HepG2 (cell line): ENCODE results near the gene C2. TPM values are rescaled to one million over a fixed set of nuclear protein-coding genes. Genes with fewer than 3 reads are reported as not detected.

ENCODE experiments used
- FOXK1 ChIP-seq: sonication (generic); formaldehyde crosslinking; IDR thresholded peaks from 2 replicates; pipeline ENCODE4 v1.4.0; 2020; ENCODE audit warnings: low read depth, missing genetic modification reagents, borderline replicate concordance
- HNRNPH1 ChIP-seq: fragments of 200-400 bp; formaldehyde crosslinking; optimal IDR thresholded peaks from 2 replicates; pipeline ENCODE3; 2017; ENCODE audit warnings: mild to moderate bottlenecking, low read depth, low read length
- MTA1 ChIP-seq: sonication (generic); formaldehyde crosslinking; IDR thresholded peaks from 2 replicates; pipeline ENCODE4 v1.4.0; 2020; ENCODE audit warnings: missing genetic modification reagents, mild to moderate bottlenecking, borderline replicate concordance
- MTF1 ChIP-seq: sonication (generic); formaldehyde crosslinking; IDR thresholded peaks from 2 replicates; pipeline ENCODE4 v1.5.0; 2020; ENCODE audit warnings: missing genetic modification reagents
- NFIB ChIP-seq: sonication (generic); formaldehyde crosslinking; IDR thresholded peaks from 2 replicates; pipeline ENCODE4 v1.9.0; 2021; ENCODE audit warnings: missing genetic modification reagents, mild to moderate bottlenecking, borderline replicate concordance
- ONECUT2 ChIP-seq: sonication (generic); formaldehyde crosslinking; IDR thresholded peaks from 2 replicates; pipeline ENCODE4 v1.4.0; 2020; ENCODE audit warnings: missing genetic modification reagents
- PAX8 ChIP-seq: sonication (generic); formaldehyde crosslinking; IDR thresholded peaks from 2 replicates; pipeline ENCODE4 v1.8.0; 2022; ENCODE audit warnings: mild to moderate bottlenecking, missing genetic modification reagents, borderline replicate concordance
- PHF20 ChIP-seq: sonication (generic); formaldehyde crosslinking; IDR thresholded peaks from 2 replicates; pipeline ENCODE4 v1.5.0; 2020; ENCODE audit warnings: mild to moderate bottlenecking, missing genetic modification reagents
- SOX6 ChIP-seq, 2 experiments: fragments of 450-650 bp in 1 of 2; sonication (generic) in 1 of 2; formaldehyde crosslinking in 1 of 2; IDR thresholded peaks; 2 replicates each; pipeline versions ENCODE4 v1.4.0 to v1.6.1; 2017 to 2020; ENCODE audit warnings: antibody characterized with exemption in 1 of 2, mild to moderate bottlenecking in 1 of 2, missing genetic modification reagents in 1 of 2
- ZMYM3 ChIP-seq: sonication (generic); formaldehyde crosslinking; IDR thresholded peaks from 2 replicates; pipeline ENCODE4 v1.5.1; 2020; ENCODE audit warnings: mild to moderate bottlenecking, missing genetic modification reagents
- ZNF143 ChIP-seq: sonication (generic); formaldehyde crosslinking; IDR thresholded peaks from 2 replicates; pipeline ENCODE4 v1.4.0; 2020; ENCODE audit warnings: missing genetic modification reagents
- ZNF329 ChIP-seq: sonication (generic); formaldehyde crosslinking; IDR thresholded peaks from 2 replicates; pipeline ENCODE4 v1.9.0; 2021; ENCODE audit warnings: low read depth, mild to moderate bottlenecking, missing genetic modification reagents
- ZNF552 ChIP-seq: sonication (generic); formaldehyde crosslinking; IDR thresholded peaks from 2 replicates; pipeline ENCODE4 v1.9.0; 2022; ENCODE audit warnings: missing genetic modification reagents, mild to moderate bottlenecking, borderline replicate concordance
- ZNF782 ChIP-seq: sonication (generic); formaldehyde crosslinking; IDR thresholded peaks from 2 replicates; pipeline ENCODE4 v1.4.0; 2020; ENCODE audit warnings: missing genetic modification reagents, mild to moderate bottlenecking, borderline replicate concordance
- polyA plus RNA-seq, 8 experiments: library from polyadenylated mRNA; depleted of rRNA in 3 of 8; stranded (reverse) in 7 of 8; unstranded in 1 of 8; fragments of >200 nt; fragmentation: Illumina TruSeq in 4 of 8; extraction: Trizol in 4 of 8; gene quantifications; 2 replicates each; pipeline versions ENCODE4 v1.2.1 to v1.2.3, GENCODE V29; 2011 to 2016; ENCODE audit warnings: low read depth in 4 of 8, missing spikeins in 1 of 8, mixed read lengths in 1 of 8; ENCODE audit not compliant: insufficient read depth in 1 of 8
- total RNA-seq, 5 experiments: library from RNA; depleted of rRNA; stranded (reverse); fragments of >200 nt; fragmentation: Illumina TruSeq; extraction: Trizol; gene quantifications; 2 replicates each; pipeline ENCODE4 v1.2.3, GENCODE V29; 2016; ENCODE audit warnings: low read depth in 1 of 5
- TF ChIP-seq, protein P1 (sequence below): sonication (generic); formaldehyde crosslinking; IDR thresholded peaks from 2 replicates; pipeline ENCODE4 v1.5.0; 2020; ENCODE audit warnings: missing genetic modification reagents
- TF ChIP-seq, protein P2 (sequence below): sonication (generic); formaldehyde crosslinking; IDR thresholded peaks from 2 replicates; pipeline ENCODE4 v1.5.0; 2020; ENCODE audit warnings: missing genetic modification reagents

C2 gene
- total and polyA plus RNA-seq, 2 of the 13 experiments (the other 11 are each of a cell fraction or from before 2014, with no cell fraction given) = 165 to 307 TPM

DNA sequence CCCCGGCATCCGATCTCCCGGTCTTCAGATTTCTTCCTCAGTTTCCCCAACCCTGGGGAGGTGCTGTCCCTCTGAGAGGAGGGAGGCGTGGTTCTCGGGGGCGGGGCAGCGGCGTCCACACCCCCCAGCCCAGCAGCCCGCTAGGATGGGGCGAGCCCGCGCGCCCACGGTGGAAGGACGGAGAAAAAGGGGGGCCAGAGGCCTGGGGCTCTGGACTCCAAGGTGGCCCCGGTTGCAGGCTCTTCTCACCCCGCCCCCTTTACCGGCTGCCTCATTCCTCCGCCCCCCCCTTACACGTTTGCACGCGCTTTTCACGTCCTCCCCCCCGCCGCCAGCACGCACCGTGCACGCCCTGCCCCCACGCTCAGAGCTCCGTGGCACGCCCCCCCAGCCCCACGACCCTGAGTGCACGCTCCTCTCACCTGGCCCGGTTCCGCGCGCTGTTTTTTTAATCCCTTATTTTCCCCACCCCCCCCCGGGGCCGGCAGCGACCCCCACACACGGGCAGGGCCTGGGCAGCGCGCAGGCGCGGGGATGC is 26.0 kb upstream of the C2 start (continued):
- no peak for TF ChIP-seq ZNF329
- TF ChIP-seq PAX8 = 0 out of 2 replicates have a peak, but pooled peaks have one; percentile 17
- TF ChIP-seq, protein P1, sequence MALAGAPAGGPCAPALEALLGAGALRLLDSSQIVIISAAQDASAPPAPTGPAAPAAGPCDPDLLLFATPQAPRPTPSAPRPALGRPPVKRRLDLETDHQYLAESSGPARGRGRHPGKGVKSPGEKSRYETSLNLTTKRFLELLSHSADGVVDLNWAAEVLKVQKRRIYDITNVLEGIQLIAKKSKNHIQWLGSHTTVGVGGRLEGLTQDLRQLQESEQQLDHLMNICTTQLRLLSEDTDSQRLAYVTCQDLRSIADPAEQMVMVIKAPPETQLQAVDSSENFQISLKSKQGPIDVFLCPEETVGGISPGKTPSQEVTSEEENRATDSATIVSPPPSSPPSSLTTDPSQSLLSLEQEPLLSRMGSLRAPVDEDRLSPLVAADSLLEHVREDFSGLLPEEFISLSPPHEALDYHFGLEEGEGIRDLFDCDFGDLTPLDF = no peak
- no peak for TF ChIP-seq ZMYM3
- no peak for TF ChIP-seq ZNF552 (CRISPR knock-in tag)
- TF ChIP-seq SOX6 (IDR thresholded peaks at IDR 0.05) = no peak
- TF ChIP-seq SOX6 (CRISPR knock-in tag; IDR thresholded peaks at IDR 0.05) = no peak
- no peak for TF ChIP-seq MTA1 (CRISPR knock-in tag)
- no peak for TF ChIP-seq ZNF143 (CRISPR knock-in tag)
- TF ChIP-seq PHF20 (CRISPR knock-in tag) = no peak
- TF ChIP-seq HNRNPH1 = no peak
- no peak for TF ChIP-seq FOXK1
- TF ChIP-seq ZNF782 (CRISPR knock-in tag) = peak; percentile 32; the same call in 1 of the 2 replicates
- TF ChIP-seq, protein P2, sequence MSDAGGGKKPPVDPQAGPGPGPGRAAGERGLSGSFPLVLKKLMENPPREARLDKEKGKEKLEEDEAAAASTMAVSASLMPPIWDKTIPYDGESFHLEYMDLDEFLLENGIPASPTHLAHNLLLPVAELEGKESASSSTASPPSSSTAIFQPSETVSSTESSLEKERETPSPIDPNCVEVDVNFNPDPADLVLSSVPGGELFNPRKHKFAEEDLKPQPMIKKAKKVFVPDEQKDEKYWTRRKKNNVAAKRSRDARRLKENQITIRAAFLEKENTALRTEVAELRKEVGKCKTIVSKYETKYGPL = no peak
- TF ChIP-seq NFIB (CRISPR knock-in tag) = no peak
- TF ChIP-seq ONECUT2 (CRISPR knock-in tag) = no peak
- TF ChIP-seq MTF1 (CRISPR knock-in tag) = no peak
- TF ChIP-seq, all 625 proteins: peak for 36
